ENCODE measurements around the gene SLC1A1.
A peak's percentile ranks its signal among the peaks of the same experiment; 100 is the strongest.

SLC1A1 gene

DNA sequence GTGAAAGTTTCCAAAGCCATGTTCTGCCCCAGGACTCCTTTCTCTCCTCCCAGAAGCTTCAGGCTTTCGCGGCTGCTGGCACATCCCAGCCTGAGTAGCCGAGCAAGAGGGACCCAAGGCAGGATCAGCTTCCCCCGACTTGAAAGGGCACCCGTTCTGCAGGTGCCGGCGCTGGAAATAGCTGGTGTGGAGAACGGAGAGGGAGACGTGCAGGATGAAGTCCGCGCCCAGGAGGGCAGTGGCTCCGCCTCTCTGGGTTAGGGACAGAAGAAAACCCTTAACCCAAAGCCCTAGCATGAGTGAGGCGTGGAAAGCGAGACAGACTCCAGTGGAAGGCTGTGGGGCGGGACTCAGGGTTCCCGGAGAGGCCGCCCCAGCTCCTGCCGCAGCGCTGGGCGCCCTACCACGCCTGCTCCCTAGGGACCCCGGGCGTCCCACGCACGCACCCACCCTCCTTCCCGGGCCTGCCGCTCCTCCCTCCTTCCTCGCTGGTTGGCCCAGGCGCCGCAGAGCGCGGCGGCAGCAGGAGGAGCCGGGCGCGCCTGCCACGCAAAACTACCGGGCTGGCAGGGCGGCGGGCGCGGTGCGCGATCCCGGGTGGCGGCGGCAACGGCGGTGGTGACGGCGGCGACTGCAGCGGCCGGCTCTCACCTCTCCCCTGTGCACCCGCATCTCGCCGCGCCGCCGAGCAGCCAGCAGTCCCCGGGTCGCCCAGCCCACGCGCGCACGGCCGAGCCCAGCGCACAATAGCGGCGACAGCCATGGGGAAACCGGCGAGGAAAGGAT is at the start of gene SLC1A1:
TSS of gene SLC1A1 (plus strand) at position 550 of the 786 bp plus-strand sequence. CDS start at position 762, 212 bp downstream.
- DNase-seq (ENCODE audit: low spot score): peak; percentile 75

GRCh38 chr9:4442806-4443205 is 47.5 kb upstream of the SLC1A1 start:
- DNase-seq (ENCODE audit: low spot score): no peak

DNA sequence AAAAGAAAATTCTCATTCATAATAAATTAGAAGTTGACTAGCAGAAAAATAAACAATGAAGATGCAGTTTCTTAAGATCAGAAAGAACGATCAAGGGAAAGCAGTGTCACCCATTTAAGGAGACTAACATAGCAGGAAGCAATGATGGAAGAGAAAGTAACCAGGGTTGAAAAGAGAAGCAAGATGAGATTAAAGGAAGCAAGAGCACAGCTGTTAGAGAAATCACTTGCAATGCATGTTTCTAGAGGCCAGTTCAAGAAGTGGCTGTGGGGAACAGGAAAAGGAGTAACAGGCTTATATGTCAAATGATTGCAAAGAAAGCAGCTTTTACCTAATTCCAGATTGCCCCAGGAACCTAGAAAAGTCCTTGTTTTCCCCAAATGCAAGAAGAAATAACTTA is 46.8 kb upstream of the SLC1A1 start:
- DNase-seq (ENCODE audit: low spot score): no peak

GRCh38 chr9:4461437-4461836 is 28.8 kb upstream of the SLC1A1 start:
- no peak for DNase-seq (ENCODE audit: low spot score)

GRCh38 chr9:4463824-4464223 is 26.4 kb upstream of the SLC1A1 start:
- DNase-seq (ENCODE audit: low spot score): no peak

DNA sequence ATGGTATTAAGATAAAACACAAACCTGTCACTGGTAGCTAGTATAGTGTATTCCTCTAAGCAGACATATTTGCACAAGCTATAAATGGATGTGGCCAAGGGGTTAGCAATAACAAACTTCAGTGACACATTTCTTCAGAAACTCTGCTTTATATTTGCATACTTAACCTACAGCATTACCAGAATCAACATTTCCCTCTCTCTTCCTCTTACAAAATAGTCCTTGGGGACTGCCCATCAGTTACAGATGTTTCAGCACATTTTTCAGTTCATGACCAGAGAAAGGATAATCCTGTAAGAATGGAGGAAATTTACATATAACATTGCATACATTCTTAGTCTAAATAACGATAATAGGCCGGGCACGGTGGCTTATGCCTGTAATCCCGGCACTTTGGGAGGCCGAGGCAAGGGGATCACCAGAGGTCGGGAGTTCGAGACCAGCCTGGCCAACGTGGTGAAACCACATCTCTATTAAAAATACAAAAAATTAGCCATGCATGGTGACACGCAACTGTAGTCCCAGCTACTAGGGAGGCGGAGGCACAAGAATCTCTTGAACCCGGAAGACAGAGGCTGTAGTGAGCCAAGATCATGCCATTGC is 25.3 kb upstream of the SLC1A1 start:
- DNase-seq (ENCODE audit: low spot score): no peak

- no peak for DNase-seq (ENCODE audit: low spot score)
These were observed 24.4 kb upstream of the SLC1A1 start for GRCh38 chr9:4465910-4466309.

DNA sequence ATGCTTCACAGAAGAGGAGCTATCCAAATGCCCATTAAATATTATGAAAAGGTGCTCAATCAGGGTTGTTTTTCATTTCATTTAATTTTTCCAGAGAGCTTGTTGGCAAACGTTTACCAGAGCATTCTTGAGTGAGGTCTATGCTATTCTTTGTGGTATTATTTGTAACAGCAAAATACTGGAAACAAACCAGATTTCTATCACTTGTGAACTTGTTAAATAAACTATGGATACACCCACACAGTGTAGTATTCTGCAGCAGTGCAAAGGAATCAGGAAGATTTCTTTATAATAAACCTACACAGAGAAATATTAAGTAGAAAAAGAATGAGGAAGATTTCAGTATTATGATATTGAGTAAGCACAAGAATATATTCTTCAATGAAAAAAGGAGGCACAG is 15.0 kb upstream of the SLC1A1 start:
- DNase-seq (ENCODE audit: low spot score): no peak

- no peak for DNase-seq (ENCODE audit: low spot score)
These were observed 4.1 kb upstream of the SLC1A1 start for GRCh38 chr9:4486176-4486575.

DNA sequence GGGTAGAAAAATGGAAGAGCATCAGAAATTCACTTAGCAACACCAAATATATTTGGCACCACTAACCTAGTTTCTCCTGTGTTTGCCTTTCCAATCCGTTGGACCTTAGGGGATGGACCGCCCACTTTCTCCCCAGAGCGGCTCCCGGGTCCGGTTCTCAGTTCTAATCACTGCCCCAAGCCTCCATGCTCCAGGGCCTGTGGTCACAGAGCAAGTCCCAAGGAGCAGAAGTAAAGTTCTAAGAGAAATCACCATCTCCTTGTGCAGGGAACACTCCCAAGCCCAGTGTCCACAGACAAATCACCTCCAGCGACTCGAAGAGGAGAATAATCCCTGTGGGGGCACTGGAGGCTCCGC is 728 bp upstream of the SLC1A1 start:
- DNase-seq (ENCODE audit: low spot score): peak; percentile 53

GRCh38 chr9:4490705-4491625 is 697 bp downstream of the SLC1A1 start:
- peak; percentile 29 for DNase-seq (ENCODE audit: low spot score)

- peak; percentile 62 for DNase-seq (ENCODE audit: low spot score)
These were observed 1.3 kb downstream of the SLC1A1 start for GRCh38 chr9:4491626-4491975.

GRCh38 chr9:4494332-4494731 is 4.1 kb downstream of the SLC1A1 start:
- DNase-seq (ENCODE audit: low spot score): no peak

DNA sequence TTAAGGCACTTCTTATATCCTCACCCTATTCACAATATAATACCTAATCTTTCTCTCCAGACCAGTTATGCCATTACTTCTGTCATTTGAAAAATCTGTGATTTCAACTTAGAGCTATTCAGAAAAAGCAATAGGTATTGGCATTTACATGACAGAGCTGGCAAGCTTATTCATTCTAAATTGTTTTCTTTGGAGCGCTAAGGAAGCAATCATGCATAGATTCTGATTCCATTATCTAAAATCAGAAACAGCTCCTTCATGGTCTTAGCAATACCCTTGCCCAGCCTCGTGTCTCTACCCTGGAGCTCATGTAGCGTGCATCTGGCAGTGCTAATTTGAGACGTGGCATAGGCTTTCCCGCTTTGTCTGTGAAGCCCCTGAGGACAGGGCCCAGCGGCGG is 4.5 kb downstream of the SLC1A1 start:
- DNase-seq (ENCODE audit: low spot score): no peak

DNA sequence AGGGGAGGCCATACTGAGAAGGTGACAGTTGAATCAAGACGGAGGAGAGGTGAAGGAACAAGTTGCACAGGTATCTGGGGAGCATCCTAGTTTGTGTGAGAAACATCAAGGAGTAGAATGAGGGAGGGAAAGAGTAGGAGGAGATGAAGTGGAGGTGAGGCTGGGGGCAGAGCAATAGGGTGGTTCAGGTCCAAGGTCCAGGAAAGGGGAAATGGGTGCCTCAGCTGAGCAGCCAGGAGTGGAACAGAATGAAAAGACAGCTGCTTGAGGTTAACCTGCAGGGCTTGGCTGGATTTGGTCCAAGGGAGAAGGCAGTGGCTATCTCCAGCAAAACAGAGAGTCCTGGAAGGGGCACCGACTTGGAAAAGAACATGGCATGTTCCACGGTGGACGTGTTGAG is 5.3 kb downstream of the SLC1A1 start:
- no peak for DNase-seq (ENCODE audit: low spot score)

- no peak for DNase-seq (ENCODE audit: low spot score)
These were observed 6.2 kb downstream of the SLC1A1 start for GRCh38 chr9:4496497-4496896.

- no peak for DNase-seq (ENCODE audit: low spot score)
These were observed 7.1 kb downstream of the SLC1A1 start for GRCh38 chr9:4497395-4497794.

DNA sequence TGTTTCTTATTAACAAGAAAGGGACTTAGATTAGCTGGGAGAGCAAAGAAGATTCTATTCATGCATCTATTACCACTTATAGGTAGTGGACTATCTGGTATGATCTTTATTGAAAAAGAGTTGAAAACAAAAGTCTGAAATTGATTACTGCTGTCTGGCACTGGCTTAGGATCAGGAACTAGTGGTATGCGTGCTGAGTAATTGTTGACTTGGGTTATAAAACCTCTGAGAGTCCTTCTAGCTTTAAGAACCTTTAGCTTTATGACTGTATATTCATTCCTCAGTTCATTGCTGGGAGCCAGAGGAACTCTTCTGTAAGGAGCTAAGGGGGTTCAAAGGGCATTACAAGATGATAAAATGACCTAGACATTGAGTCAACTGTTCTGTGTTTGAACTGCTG is 7.6 kb downstream of the SLC1A1 start:
- DNase-seq (ENCODE audit: low spot score): no peak

- no peak for DNase-seq (ENCODE audit: low spot score)
These were observed 9.6 kb downstream of the SLC1A1 start for GRCh38 chr9:4499917-4500316.

DNA sequence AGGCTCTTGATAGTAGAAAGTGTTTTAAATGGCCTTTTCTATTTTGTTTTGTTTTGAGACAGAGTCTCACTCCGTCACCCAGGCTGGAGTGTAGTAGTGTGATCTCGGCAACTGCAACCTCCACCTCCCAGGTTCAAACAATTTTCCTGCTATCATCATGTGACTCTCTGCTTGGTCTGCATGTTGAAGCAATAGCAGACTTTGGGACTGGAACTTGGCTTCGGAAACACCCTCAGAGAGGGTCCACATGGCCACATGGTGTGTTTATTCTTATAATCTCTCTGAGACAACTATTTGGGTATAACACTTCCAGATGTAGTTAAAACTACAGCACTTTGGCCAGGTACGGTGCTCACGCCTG is 10.9 kb downstream of the SLC1A1 start:
- no peak for DNase-seq (ENCODE audit: low spot score)

GRCh38 chr9:4502444-4502843 is 12.2 kb downstream of the SLC1A1 start:
- DNase-seq (ENCODE audit: low spot score): no peak

GRCh38 chr9:4503103-4503502 is 12.8 kb downstream of the SLC1A1 start:
- DNase-seq (ENCODE audit: low spot score): no peak

- DNase-seq (ENCODE audit: low spot score): no peak
These were observed 14.0 kb downstream of the SLC1A1 start for GRCh38 chr9:4504250-4504649.
